Activated T-helper 1 cell treated with Interleukin-2 at 50 U/mL for 16 hours (primary cell): ENCODE results near the gene PCDHGB6.
"Not testable (repeated sequence)": the region's sequence is repeated elsewhere in the genome, so short reads cannot be mapped to it uniquely, and the experiment has no call there.

ENCODE experiments used
- DNase-seq: peaks from one replicate; pipeline ENCODE4 v3.0.0-alpha.2; 2020; ENCODE audit warnings: low read depth

PCDHGB6 gene

GRCh38 chr5:141388661-141389060 lies 19.2 kb upstream of the PCDHGB6 start:
- DNase-seq: no peak

- no peak for DNase-seq
Observed at GRCh38 chr5:141389153-141390042, 18.4 kb upstream of the PCDHGB6 start.

- DNase-seq: no peak
Observed at GRCh38 chr5:141392429-141393198, 15.2 kb upstream of the PCDHGB6 start, which contains the start of gene PCDHGA8. PCDHGA8 (plus strand) TSS chr5:141392633; CDS start chr5:141392814, 181 bp downstream.

- DNase-seq: no peak
Observed at GRCh38 chr5:141393267-141393666, 14.6 kb upstream of the PCDHGB6 start.

- DNase-seq: not testable (repeated sequence)
Observed at GRCh38 chr5:141394401-141395187, 13.2 kb upstream of the PCDHGB6 start.

GRCh38 chr5:141397756-141398551 lies 9.9 kb upstream of the PCDHGB6 start, which contains the start of gene PCDHGB5:
PCDHGB5 (plus strand) TSS chr5:141397947; CDS start chr5:141398128, 181 bp downstream.
- DNase-seq: not testable (repeated sequence)

- DNase-seq: no peak
Observed at GRCh38 chr5:141398608-141399007, 9.2 kb upstream of the PCDHGB6 start.

GRCh38 chr5:141399555-141400258 lies 8.1 kb upstream of the PCDHGB6 start:
- no peak for DNase-seq

GRCh38 chr5:141402553-141403243 lies 5.1 kb upstream of the PCDHGB6 start, which contains the start of gene PCDHGA9:
PCDHGA9 (plus strand) TSS chr5:141402778; CDS start chr5:141402953, 175 bp downstream.
- no peak for DNase-seq

GRCh38 chr5:141403387-141403786 lies 4.4 kb upstream of the PCDHGB6 start:
- no peak for DNase-seq

- DNase-seq: no peak
Observed at GRCh38 chr5:141409598-141410306, 1.9 kb downstream of the PCDHGB6 start.

GRCh38 chr5:141411575-141411974 lies 3.8 kb downstream of the PCDHGB6 start:
- DNase-seq: no peak

GRCh38 chr5:141412854-141413539 lies 5.2 kb downstream of the PCDHGB6 start, which contains the start of gene PCDHGA10:
PCDHGA10 (plus strand) TSS chr5:141412987; CDS start chr5:141413176, 189 bp downstream.
- DNase-seq: peak; percentile 21

- DNase-seq: no peak
Observed at GRCh38 chr5:141413540-141414069, 5.8 kb downstream of the PCDHGB6 start.

GRCh38 chr5:141414548-141415274 lies 6.9 kb downstream of the PCDHGB6 start:
- not testable (repeated sequence) for DNase-seq

- not testable (repeated sequence) for DNase-seq
Observed at GRCh38 chr5:141415275-141415618, 7.4 kb downstream of the PCDHGB6 start.

- DNase-seq: not testable (repeated sequence)
Observed at GRCh38 chr5:141417494-141418172, 9.8 kb downstream of the PCDHGB6 start, which contains the start of gene PCDHGB7. PCDHGB7 (plus strand) TSS chr5:141417677; CDS start chr5:141417860, 183 bp downstream.
